Suprapubic skin (tissue), 3 donors: ENCODE measurements around the gene REXO1.

Source experiments
- EP300 ChIP-seq: sonication (generic); formaldehyde crosslinking; IDR thresholded peaks from one replicate; pipeline ENCODE4 v1.6.1; 2017; ENCODE audit warnings: antibody characterized with exemption
- TF ChIP-seq, protein P1 (sequence below), 2 donors: fragments of 200-600 bp in 1 of 2; fragments of 450-650 bp in 1 of 2; sonication (generic) in 1 of 2; IDR thresholded peaks; one replicate each; pipeline ENCODE4 v1.5.1; 2016 to 2019; ENCODE audit warnings: antibody characterized with exemption in 2 of 2, mild to moderate bottlenecking in 1 of 2, moderate library complexity in 1 of 2

DNA sequence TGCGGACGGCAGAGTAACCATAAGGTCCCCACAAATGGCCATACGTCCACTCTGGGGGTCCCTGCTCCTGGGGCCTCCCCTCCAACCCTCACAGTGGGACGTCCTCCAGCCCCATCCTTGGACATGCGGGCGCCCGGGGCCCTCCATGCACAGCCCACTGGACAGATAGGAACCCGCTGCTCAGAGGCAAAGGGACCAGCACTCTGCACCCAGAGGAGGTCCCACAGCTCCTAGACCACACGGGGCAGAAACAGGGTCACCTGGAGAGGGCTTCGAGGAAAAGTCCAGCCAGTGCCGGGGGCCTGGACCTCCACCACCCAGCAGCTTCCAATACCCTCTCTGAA is 11.1 kb downstream of the REXO1 start:
- TF ChIP-seq, protein P1, sequence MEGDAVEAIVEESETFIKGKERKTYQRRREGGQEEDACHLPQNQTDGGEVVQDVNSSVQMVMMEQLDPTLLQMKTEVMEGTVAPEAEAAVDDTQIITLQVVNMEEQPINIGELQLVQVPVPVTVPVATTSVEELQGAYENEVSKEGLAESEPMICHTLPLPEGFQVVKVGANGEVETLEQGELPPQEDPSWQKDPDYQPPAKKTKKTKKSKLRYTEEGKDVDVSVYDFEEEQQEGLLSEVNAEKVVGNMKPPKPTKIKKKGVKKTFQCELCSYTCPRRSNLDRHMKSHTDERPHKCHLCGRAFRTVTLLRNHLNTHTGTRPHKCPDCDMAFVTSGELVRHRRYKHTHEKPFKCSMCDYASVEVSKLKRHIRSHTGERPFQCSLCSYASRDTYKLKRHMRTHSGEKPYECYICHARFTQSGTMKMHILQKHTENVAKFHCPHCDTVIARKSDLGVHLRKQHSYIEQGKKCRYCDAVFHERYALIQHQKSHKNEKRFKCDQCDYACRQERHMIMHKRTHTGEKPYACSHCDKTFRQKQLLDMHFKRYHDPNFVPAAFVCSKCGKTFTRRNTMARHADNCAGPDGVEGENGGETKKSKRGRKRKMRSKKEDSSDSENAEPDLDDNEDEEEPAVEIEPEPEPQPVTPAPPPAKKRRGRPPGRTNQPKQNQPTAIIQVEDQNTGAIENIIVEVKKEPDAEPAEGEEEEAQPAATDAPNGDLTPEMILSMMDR (IDR thresholded peaks at IDR 0.05), result no peak
- no peak for TF ChIP-seq EP300
